DOHH2 (cell line): ENCODE data around the gene RABGAP1L.

Experiments used
- H3F3A ChIP-seq: fragments of 200-600 bp; sonication (generic), shearing (Covaris generic); 2 replicates; pipeline ENCODE4 v1.6.0; 2016; ENCODE audit warnings: antibody characterized with exemption, mild to moderate bottlenecking; ENCODE audit not compliant: control insufficient read depth, insufficient read depth
- H3K27ac ChIP-seq: fragments of 200-600 bp; sonication (generic); 2 replicates; pipeline ENCODE4 v1.5.1; 2014; ENCODE audit warnings: low read depth, mild to moderate bottlenecking, low read length, moderate library complexity
- H3K27me3 ChIP-seq: fragments of 200-600 bp; sonication (generic); 2 replicates; pipeline ENCODE4 v1.6.1; 2014; ENCODE audit warnings: mild to moderate bottlenecking, low read length, mixed read lengths; ENCODE audit not compliant: control insufficient read depth
- H3K36me3 ChIP-seq: fragments of 200-600 bp; sonication (generic); 2 replicates; pipeline ENCODE4 v1.6.1; 2014; ENCODE audit warnings: mild to moderate bottlenecking, low read length, moderate library complexity, mixed read lengths; ENCODE audit not compliant: control insufficient read depth
- H3K4me1 ChIP-seq: fragments of 200-600 bp; sonication (generic); 2 replicates; pipeline ENCODE4 v1.6.1; 2014; ENCODE audit warnings: mild to moderate bottlenecking, low read length, mixed read lengths; ENCODE audit not compliant: control insufficient read depth
- H3K4me2 ChIP-seq: fragments of 200-600 bp; sonication (generic); 2 replicates; pipeline ENCODE4 v1.6.0; 2014; ENCODE audit warnings: mild to moderate bottlenecking, low read length, moderate library complexity
- H3K4me3 ChIP-seq: fragments of 200-600 bp; sonication (generic); 2 replicates; pipeline ENCODE4 v1.5.1; 2014; ENCODE audit warnings: mild to moderate bottlenecking, low read length, mixed read lengths
- H3K79me2 ChIP-seq: fragments of 200-600 bp; sonication (generic); 2 replicates; pipeline ENCODE4 v1.6.1; 2014; ENCODE audit warnings: mild to moderate bottlenecking, low read length, mixed read lengths; ENCODE audit not compliant: control insufficient read depth
- H3K9me2 ChIP-seq: fragments of 200-600 bp; sonication (generic); replicated peaks from 2 replicates; pipeline ENCODE4 v1.6.1; 2014; ENCODE audit warnings: mild to moderate bottlenecking, low read length, mixed read lengths; ENCODE audit not compliant: control insufficient read depth
- H3K9me3 ChIP-seq: fragments of 200-600 bp; sonication (generic); 2 replicates; pipeline ENCODE4 v1.6.1; 2014; ENCODE audit warnings: antibody characterized with exemption, low read length, mixed read lengths; ENCODE audit not compliant: control insufficient read depth, insufficient read depth
- H4K20me1 ChIP-seq: fragments of 200-600 bp; sonication (generic); 2 replicates; pipeline ENCODE4 v1.6.0; 2014; ENCODE audit warnings: low read depth, mild to moderate bottlenecking, antibody characterized with exemption, low read length, moderate library complexity; ENCODE audit not compliant: control insufficient read depth, insufficient read depth
- EZH2phosphoT487 ChIP-seq: fragments of 200-600 bp; sonication (generic); IDR thresholded peaks from 2 replicates; pipeline ENCODE4 v1.6.1; 2017; ENCODE audit warnings: borderline replicate concordance, mild to moderate bottlenecking, antibody characterized with exemption, low read length, moderate library complexity, mixed read lengths
- TF ChIP-seq, protein P1 (sequence below): fragments of 200-600 bp; sonication (generic); IDR thresholded peaks from one replicate; pipeline ENCODE4 v1.5.1; 2014; ENCODE audit warnings: antibody characterized with exemption, mild to moderate bottlenecking, low read depth, low read length; ENCODE audit not compliant: poor library complexity, severe bottlenecking

RABGAP1L gene

DNA sequence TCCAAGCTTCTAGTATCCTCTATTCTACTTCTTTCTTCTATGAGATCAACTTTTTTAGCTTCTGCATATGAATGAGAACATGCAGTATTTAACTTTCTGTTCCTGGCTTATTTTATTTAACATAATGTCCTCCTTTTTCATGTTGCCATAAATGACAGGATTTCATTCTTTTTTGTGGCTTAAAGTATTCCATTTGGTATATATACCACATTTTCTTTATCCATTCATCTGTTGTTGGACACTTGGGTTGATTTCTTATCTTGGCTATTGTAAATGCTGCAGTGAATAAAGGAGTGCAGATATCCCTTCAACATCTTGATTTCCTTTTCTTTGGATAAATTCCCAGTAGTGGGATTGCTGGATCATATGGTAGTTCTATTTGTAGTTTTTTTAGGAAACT, 498.1 kb downstream of the RABGAP1L start:
- H3K9me3 ChIP-seq: no peaks in the 10 kb centered on the region

DNA sequence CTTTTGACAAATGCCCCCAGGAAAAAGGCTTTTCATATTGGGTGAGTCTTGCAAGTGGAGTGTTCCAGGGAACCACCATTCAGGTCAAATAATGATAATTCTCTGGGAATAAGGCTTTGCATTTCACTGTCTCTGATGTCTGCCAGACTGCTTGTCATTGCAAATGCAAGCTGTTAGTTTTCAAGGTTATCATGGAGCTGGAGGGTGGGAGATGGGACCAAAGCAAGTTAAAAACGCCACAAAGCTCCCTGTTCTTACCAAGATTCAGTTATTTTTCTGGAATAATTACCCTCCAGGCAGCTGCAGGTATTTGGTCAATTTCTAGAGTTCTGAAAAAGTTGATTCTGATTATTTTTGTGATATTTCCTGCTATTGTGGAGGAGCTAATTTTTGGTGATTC, 498.6 kb downstream of the RABGAP1L start:
- Histone ChIP-seq H3K9me2 (no peaks in the 10 kb centered on the region), H3K4me3 (no peak overlapping the region), H3K36me3 (peaks cover 4% of the 10 kb centered on the region; the same call in 1 of the 2 replicates), H4K20me1 (no peaks in the 10 kb centered on the region), H3K27ac (no peak overlapping the region), H3K27me3 (no peaks in the 10 kb centered on the region), H3K9me3 (no peaks in the 10 kb centered on the region), H3K4me2 (no peak overlapping the region), H3F3A (no peaks in the 10 kb centered on the region), H3K79me2 (peaks cover 4% of the 10 kb centered on the region; the same call in 1 of the 2 replicates), H3K4me1 (no peaks in the 10 kb centered on the region)
- TF ChIP-seq EZH2phosphoT487: no peak

More for the DNA sequence above, 498.1 kb downstream of the RABGAP1L start:
- no peaks in the 10 kb centered on the region for H3K9me2 ChIP-seq
- TF ChIP-seq, protein P1, sequence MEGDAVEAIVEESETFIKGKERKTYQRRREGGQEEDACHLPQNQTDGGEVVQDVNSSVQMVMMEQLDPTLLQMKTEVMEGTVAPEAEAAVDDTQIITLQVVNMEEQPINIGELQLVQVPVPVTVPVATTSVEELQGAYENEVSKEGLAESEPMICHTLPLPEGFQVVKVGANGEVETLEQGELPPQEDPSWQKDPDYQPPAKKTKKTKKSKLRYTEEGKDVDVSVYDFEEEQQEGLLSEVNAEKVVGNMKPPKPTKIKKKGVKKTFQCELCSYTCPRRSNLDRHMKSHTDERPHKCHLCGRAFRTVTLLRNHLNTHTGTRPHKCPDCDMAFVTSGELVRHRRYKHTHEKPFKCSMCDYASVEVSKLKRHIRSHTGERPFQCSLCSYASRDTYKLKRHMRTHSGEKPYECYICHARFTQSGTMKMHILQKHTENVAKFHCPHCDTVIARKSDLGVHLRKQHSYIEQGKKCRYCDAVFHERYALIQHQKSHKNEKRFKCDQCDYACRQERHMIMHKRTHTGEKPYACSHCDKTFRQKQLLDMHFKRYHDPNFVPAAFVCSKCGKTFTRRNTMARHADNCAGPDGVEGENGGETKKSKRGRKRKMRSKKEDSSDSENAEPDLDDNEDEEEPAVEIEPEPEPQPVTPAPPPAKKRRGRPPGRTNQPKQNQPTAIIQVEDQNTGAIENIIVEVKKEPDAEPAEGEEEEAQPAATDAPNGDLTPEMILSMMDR: no peak
- TF ChIP-seq EZH2phosphoT487: no peak
- H4K20me1 ChIP-seq: no peaks in the 10 kb centered on the region
- no peaks in the 10 kb centered on the region for H3F3A ChIP-seq
- H3K4me1 ChIP-seq: no peaks in the 10 kb centered on the region
- peaks cover 7% of the 10 kb centered on the region; the same call in 1 of the 2 replicates for H3K36me3 ChIP-seq
- H3K27ac ChIP-seq: no peak overlapping the region
- H3K27me3 ChIP-seq: no peaks in the 10 kb centered on the region
- H3K79me2 ChIP-seq: peaks cover 8% of the 10 kb centered on the region
- no peak overlapping the region for H3K4me3 ChIP-seq
- H3K4me2 ChIP-seq: no peak overlapping the region

DNA sequence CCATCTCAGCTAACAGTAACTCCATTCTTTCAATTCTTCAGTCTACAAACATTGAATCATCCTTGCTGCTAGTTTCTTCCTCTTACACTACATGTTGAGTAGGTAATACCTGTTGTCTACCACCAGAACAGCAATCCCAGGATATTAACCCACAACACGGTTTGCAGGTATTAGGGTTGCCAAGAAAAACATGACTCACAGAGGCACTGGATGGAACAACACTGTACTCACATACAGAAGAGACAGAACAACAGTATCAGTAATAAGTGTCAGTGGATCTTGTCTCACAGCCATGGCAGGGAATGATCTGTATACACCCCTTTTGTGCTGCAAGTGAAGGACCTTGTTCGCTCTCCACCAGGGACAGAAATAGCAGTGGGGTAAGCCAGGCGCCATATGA, 500.5 kb downstream of the RABGAP1L start:
- no peak for TF ChIP-seq EZH2phosphoT487
- TF ChIP-seq, protein P1: no peak
- no peaks in the 10 kb centered on the region for H4K20me1 ChIP-seq
- no peaks in the 10 kb centered on the region for H3K9me3 ChIP-seq
- H3K36me3 ChIP-seq: peaks cover 4% of the 10 kb centered on the region; the same call in 1 of the 2 replicates
- H3K79me2 ChIP-seq: peaks cover 4% of the 10 kb centered on the region; the same call in 1 of the 2 replicates
- H3K27me3 ChIP-seq: no peaks in the 10 kb centered on the region
- no peak overlapping the region for H3K4me3 ChIP-seq
- H3K4me1 ChIP-seq: no peaks in the 10 kb centered on the region
- H3K9me2 ChIP-seq: no peaks in the 10 kb centered on the region
- no peaks in the 10 kb centered on the region for H3F3A ChIP-seq
- no peak overlapping the region for H3K27ac ChIP-seq
- H3K4me2 ChIP-seq: no peak overlapping the region

DNA sequence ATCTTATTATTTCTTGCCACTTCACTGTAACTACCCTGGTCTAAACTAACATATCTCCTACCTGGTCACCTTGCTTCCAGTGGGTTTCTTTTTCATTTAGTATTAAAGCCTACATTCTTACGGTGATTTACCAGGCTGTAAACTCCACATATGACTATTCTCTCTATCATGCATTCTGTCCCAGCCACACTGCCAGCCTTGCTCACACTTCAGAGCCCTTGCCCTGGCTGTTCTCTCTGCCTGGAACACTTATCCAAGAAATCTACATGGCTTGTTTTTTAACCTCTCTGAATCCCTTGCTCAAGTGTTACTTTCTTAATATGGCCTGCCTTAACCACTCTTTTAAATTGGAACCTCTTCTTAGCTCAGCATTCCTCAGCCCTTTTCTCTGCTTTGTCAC, 501.2 kb downstream of the RABGAP1L start:
- Histone ChIP-seq H3K27me3 (no peaks in the 10 kb centered on the region), H3K9me3 (no peaks in the 10 kb centered on the region), H3K27ac (no peak overlapping the region), H3K36me3 (peaks cover 4% of the 10 kb centered on the region; the same call in 1 of the 2 replicates), H4K20me1 (no peaks in the 10 kb centered on the region), H3F3A (no peaks in the 10 kb centered on the region), H3K9me2 (no peaks in the 10 kb centered on the region), H3K4me3 (no peak overlapping the region), H3K79me2 (no peaks in the 10 kb centered on the region), H3K4me1 (no peaks in the 10 kb centered on the region), H3K4me2 (no peak overlapping the region)
- TF ChIP-seq, protein P1: no peak
- TF ChIP-seq EZH2phosphoT487: no peak
